Measurements from ENCODE around the gene CCL1.
"Not testable (repeated sequence)": the region's sequence is repeated elsewhere in the genome, so short reads cannot be mapped to it uniquely, and the experiment has no call there.

The CCL1 gene

GRCh38 chr17:34327580-34327979 lies 35.5 kb downstream of the CCL1 start:
- H3K27me3 ChIP-seq (ENCODE audit: insufficient read depth, low read length); H3K36me3 ChIP-seq (ENCODE audit: insufficient read depth, low read length); H3K79me2 ChIP-seq (ENCODE audit: control insufficient read depth, insufficient read depth, low read length, unreplicated experiment); H3K4me1 ChIP-seq (ENCODE audit: control insufficient read depth, insufficient read depth, low read length, unreplicated experiment); H3K4me3 ChIP-seq (ENCODE audit: low read depth, low read length); H3K27ac ChIP-seq (ENCODE audit: low read depth, low read length); H2AFZ ChIP-seq (ENCODE audit: low read length, unreplicated experiment): not testable (repeated sequence)

GRCh38 chr17:34321964-34322363 lies 41.1 kb downstream of the CCL1 start:
- Histone ChIP-seq H2AFZ (ENCODE audit: low read length, unreplicated experiment) (no peak overlapping the region), H3K27ac (ENCODE audit: low read depth, low read length) (no peak overlapping the region), H3K36me3 (ENCODE audit: insufficient read depth, low read length) (no peaks in the 10 kb centered on the region), H3K4me1 (ENCODE audit: control insufficient read depth, insufficient read depth, low read length, unreplicated experiment) (no peaks in the 10 kb centered on the region), H3K79me2 (ENCODE audit: control insufficient read depth, insufficient read depth, low read length, unreplicated experiment) (no peaks in the 10 kb centered on the region), H3K4me3 (ENCODE audit: low read depth, low read length) (no peak overlapping the region), H3K27me3 (ENCODE audit: insufficient read depth, low read length) (no peaks in the 10 kb centered on the region)

GRCh38 chr17:34319039-34319483 lies 44.0 kb downstream of the CCL1 start, which contains the start of gene CCL8:
Gene CCL8, plus strand, starts transcription at chr17:34319435. Its CDS starts 67 bp downstream, at chr17:34319502.
- H3K4me3 ChIP-seq (ENCODE audit: low read depth, low read length): no peak within 1 kb of the TSS
- no peak within 1 kb of the TSS for H3K27ac ChIP-seq (ENCODE audit: low read depth, low read length)
- H2AFZ ChIP-seq (ENCODE audit: low read length, unreplicated experiment): no peak within 1 kb of the TSS
- no peaks in the 10 kb centered on the region for H3K27me3 ChIP-seq (ENCODE audit: insufficient read depth, low read length)
- peaks cover 18% of the 10 kb centered on the region for H3K4me1 ChIP-seq (ENCODE audit: control insufficient read depth, insufficient read depth, low read length, unreplicated experiment)
- no peaks in the 10 kb centered on the region for H3K36me3 ChIP-seq (ENCODE audit: insufficient read depth, low read length)
- H3K79me2 ChIP-seq (ENCODE audit: control insufficient read depth, insufficient read depth, low read length, unreplicated experiment): no peaks in the 10 kb centered on the region

- Histone ChIP-seq H3K27me3 (ENCODE audit: insufficient read depth, low read length) (no peaks in the 10 kb centered on the region), H3K79me2 (ENCODE audit: control insufficient read depth, insufficient read depth, low read length, unreplicated experiment) (no peaks in the 10 kb centered on the region), H3K4me3 (ENCODE audit: low read depth, low read length) (no peak overlapping the region), H3K27ac (ENCODE audit: low read depth, low read length) (no peak overlapping the region), H3K4me1 (ENCODE audit: control insufficient read depth, insufficient read depth, low read length, unreplicated experiment) (peaks cover 24% of the 10 kb centered on the region), H3K36me3 (ENCODE audit: insufficient read depth, low read length) (no peaks in the 10 kb centered on the region), H2AFZ (ENCODE audit: low read length, unreplicated experiment) (no peak overlapping the region)
Observed at GRCh38 chr17:34318474-34318873, 44.6 kb downstream of the CCL1 start.

GRCh38 chr17:34314279-34314678 lies 48.8 kb downstream of the CCL1 start:
- Histone ChIP-seq H3K27ac (ENCODE audit: low read depth, low read length) (peak overlapping the region; percentile 79), H3K4me3 (ENCODE audit: low read depth, low read length) (peak overlapping the region; percentile 30; the same call in 1 of the 2 replicates), H3K79me2 (ENCODE audit: control insufficient read depth, insufficient read depth, low read length, unreplicated experiment) (no peaks in the 10 kb centered on the region), H3K36me3 (ENCODE audit: insufficient read depth, low read length) (no peaks in the 10 kb centered on the region), H3K4me1 (ENCODE audit: control insufficient read depth, insufficient read depth, low read length, unreplicated experiment) (peaks cover 59% of the 10 kb centered on the region), H3K27me3 (ENCODE audit: insufficient read depth, low read length) (no peaks in the 10 kb centered on the region), H2AFZ (ENCODE audit: low read length, unreplicated experiment) (peak overlapping the region; percentile 19)

GRCh38 chr17:34313164-34313563 lies 49.9 kb downstream of the CCL1 start:
- H3K27me3 ChIP-seq (ENCODE audit: insufficient read depth, low read length): no peaks in the 10 kb centered on the region
- no peak overlapping the region for H3K4me3 ChIP-seq (ENCODE audit: low read depth, low read length)
- H3K36me3 ChIP-seq (ENCODE audit: insufficient read depth, low read length): no peaks in the 10 kb centered on the region
- H3K27ac ChIP-seq (ENCODE audit: low read depth, low read length): peak overlapping the region; percentile 79
- no peak overlapping the region for H2AFZ ChIP-seq (ENCODE audit: low read length, unreplicated experiment)
- H3K79me2 ChIP-seq (ENCODE audit: control insufficient read depth, insufficient read depth, low read length, unreplicated experiment): no peaks in the 10 kb centered on the region
- H3K4me1 ChIP-seq (ENCODE audit: control insufficient read depth, insufficient read depth, low read length, unreplicated experiment): peaks cover 63% of the 10 kb centered on the region

- H3K4me3 ChIP-seq (ENCODE audit: low read depth, low read length): no peak overlapping the region
- H2AFZ ChIP-seq (ENCODE audit: low read length, unreplicated experiment): no peak overlapping the region
- H3K27me3 ChIP-seq (ENCODE audit: insufficient read depth, low read length): no peaks in the 10 kb centered on the region
- no peaks in the 10 kb centered on the region for H3K79me2 ChIP-seq (ENCODE audit: control insufficient read depth, insufficient read depth, low read length, unreplicated experiment)
- H3K4me1 ChIP-seq (ENCODE audit: control insufficient read depth, insufficient read depth, low read length, unreplicated experiment): peaks cover 73% of the 10 kb centered on the region
- peak overlapping the region; percentile 79 for H3K27ac ChIP-seq (ENCODE audit: low read depth, low read length)
- H3K36me3 ChIP-seq (ENCODE audit: insufficient read depth, low read length): no peaks in the 10 kb centered on the region
Observed at GRCh38 chr17:34312080-34312479, 51.0 kb downstream of the CCL1 start.

- Histone ChIP-seq H3K79me2 (ENCODE audit: control insufficient read depth, insufficient read depth, low read length, unreplicated experiment) (no peaks in the 10 kb centered on the region), H3K36me3 (ENCODE audit: insufficient read depth, low read length) (no peaks in the 10 kb centered on the region), H2AFZ (ENCODE audit: low read length, unreplicated experiment) (no peak overlapping the region), H3K4me3 (ENCODE audit: low read depth, low read length) (no peak overlapping the region), H3K27me3 (ENCODE audit: insufficient read depth, low read length) (no peaks in the 10 kb centered on the region), H3K27ac (ENCODE audit: low read depth, low read length) (peak overlapping the region; percentile 65), H3K4me1 (ENCODE audit: control insufficient read depth, insufficient read depth, low read length, unreplicated experiment) (peaks cover 80% of the 10 kb centered on the region)
Observed at GRCh38 chr17:34311291-34311690, 51.7 kb downstream of the CCL1 start.
